Measurements from ENCODE around the gene HPS1. TPM values are rescaled to one million over a fixed set of nuclear protein-coding genes. Genes with fewer than 3 reads are reported as not detected.

HPS1 gene
- total RNA-seq, result 66.0 and 70.7 TPM in 2 replicates

GRCh38 chr10:98446661-98447221 is at the start of gene HPS1:
Gene HPS1 (minus strand): TSS chr10:98446935. CDS start chr10:98443240, 3,695 bp downstream.

GRCh38 chr10:98414932-98415730 is 31.6 kb downstream of the HPS1 start, which contains the start of gene PYROXD2:
Gene PYROXD2 (minus strand): TSS chr10:98415182. CDS start chr10:98415135, 47 bp downstream.

Small RNA genes within 50 kb of the gene (small RNA-seq; reads per million reads assigned to genes)
- gene MIR4685, result not detected

Other genes with a start within 250 kb of the HPS1 start
- 93.3 and 135 TPM in 2 replicates for gene LOXL4, start 178.7 kb downstream of the HPS1 start, total RNA-seq
- 10.1 and 18.7 TPM in 2 replicates for gene PYROXD2, start 31.8 kb downstream of the HPS1 start, total RNA-seq